ENCODE measurements around the gene SNX1. TPM values are rescaled to one million over a fixed set of nuclear protein-coding genes. Genes with fewer than 3 reads are reported as not detected.

The SNX1 gene
- total and polyA plus RNA-seq, 2 donors (not counting 1 experiment from before 2014, with no cell fraction given) = 42.9 to 95.7 TPM

DNA sequence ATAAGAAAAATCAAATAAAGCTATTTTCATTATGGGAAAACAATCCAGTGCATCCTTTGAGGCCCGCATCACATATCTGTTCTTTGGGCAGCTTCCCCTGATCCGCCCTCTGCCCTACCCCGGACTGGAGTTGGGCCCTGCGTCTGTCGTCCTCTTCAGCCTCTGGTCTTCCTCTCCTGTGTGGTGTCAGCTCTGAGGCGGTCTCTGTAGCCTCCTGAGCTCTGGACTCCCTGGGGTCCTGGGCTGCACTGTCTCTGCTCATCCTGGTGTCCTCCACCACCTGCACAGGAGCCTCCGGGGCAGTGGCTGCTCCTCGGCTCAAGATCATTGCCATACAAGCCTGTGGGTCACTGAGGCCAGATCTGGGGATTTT is 48.4 kb downstream of the SNX1 start:
- DNase-seq (ENCODE audit: low read depth in 2 of 2) = no peak
- H3K27ac ChIP-seq (ENCODE audit: insufficient read depth, low read length) = no peak overlapping the region
- peaks cover 3% of the 10 kb centered on the region for H3K36me3 ChIP-seq (ENCODE audit: control insufficient read depth, insufficient read depth, low read length)
- no peak overlapping the region for H3K9ac ChIP-seq (ENCODE audit: insufficient read depth, low read length)
- no peaks in the 10 kb centered on the region for H3K4me1 ChIP-seq (ENCODE audit: control insufficient read depth, extremely low read depth, insufficient read depth, low read length)
- H3K27me3 ChIP-seq (ENCODE audit: control insufficient read depth, insufficient read depth, low read length) = no peaks in the 10 kb centered on the region
- H4K20me1 ChIP-seq (ENCODE audit: control insufficient read depth, extremely low read depth, insufficient read depth, low read length) = no peaks in the 10 kb centered on the region
- no peak overlapping the region for H3K4me3 ChIP-seq (replicated peaks in 1 of 4; ENCODE audit: control extremely low read depth in 1 of 4, insufficient read depth in 1 of 4, low read depth in 3 of 4, low read length in 4 of 4)
- no peak for TF ChIP-seq CTCF (conservative IDR thresholded peaks at IDR 0.05 in 1 of 2, IDR thresholded peaks at IDR 0.05 in 1 of 2; ENCODE audit: low read depth in 1 of 2, low read length in 2 of 2)
- no peak for TF ChIP-seq EZH2 (IDR thresholded peaks at IDR 0.05; ENCODE audit: low read length, missing control alignments)
- H3K4me2 ChIP-seq (ENCODE audit: extremely low read depth, insufficient read depth, low read length) = no peak overlapping the region
- no peak overlapping the region for H2AFZ ChIP-seq (ENCODE audit: low read length)
- H3K79me2 ChIP-seq (ENCODE audit: control insufficient read depth, insufficient read depth, low read length) = no peaks in the 10 kb centered on the region
- H3K9me3 ChIP-seq (ENCODE audit: control insufficient read depth, insufficient read depth, low read depth, low read length) = no peaks in the 10 kb centered on the region

DNA sequence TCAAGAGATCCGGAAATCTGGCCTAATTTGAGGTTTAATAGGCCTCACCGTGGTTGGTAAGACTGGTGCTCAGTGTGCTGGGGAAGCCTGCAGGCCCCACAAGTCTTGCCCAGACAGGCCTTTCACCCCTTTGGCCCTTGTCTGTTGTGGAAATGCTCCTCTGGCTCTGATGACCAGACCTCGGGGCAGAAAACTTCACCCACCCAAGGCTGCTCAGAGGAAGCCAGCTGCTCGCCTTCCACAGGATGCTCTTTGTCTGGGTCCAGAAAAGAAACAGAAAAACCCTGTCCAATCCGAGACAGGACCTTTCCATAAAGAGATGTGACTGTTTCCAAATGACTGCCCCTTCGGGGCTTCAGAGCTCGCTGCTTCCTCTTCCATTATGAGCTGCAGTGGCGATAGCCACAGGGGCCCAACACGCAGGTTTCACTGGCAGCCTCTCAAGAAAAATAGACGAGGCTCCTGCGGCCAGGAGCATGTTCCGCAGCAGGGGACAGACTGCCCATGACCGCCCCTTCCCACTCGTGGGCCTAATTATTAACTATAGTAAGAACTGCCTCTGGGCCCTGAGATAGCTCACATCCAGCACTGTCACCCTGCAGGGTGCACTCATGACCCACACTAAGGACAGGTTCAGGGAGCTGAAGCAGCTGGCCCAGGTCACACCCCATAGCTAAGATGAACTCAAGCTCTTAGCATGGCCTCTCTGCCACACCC is 48.9 kb downstream of the SNX1 start:
- Histone ChIP-seq H3K4me2 (ENCODE audit: extremely low read depth, insufficient read depth, low read length) (no peak overlapping the region), H3K9ac (ENCODE audit: insufficient read depth, low read length) (no peak overlapping the region), H3K27ac (ENCODE audit: insufficient read depth, low read length) (no peak overlapping the region), H3K27me3 (ENCODE audit: control insufficient read depth, insufficient read depth, low read length) (no peaks in the 10 kb centered on the region), H4K20me1 (ENCODE audit: control insufficient read depth, extremely low read depth, insufficient read depth, low read length) (no peaks in the 10 kb centered on the region), H3K9me3 (ENCODE audit: control insufficient read depth, insufficient read depth, low read depth, low read length) (no peaks in the 10 kb centered on the region), H3K79me2 (ENCODE audit: control insufficient read depth, insufficient read depth, low read length) (no peaks in the 10 kb centered on the region), H3K4me3 (replicated peaks in 1 of 4; ENCODE audit: control extremely low read depth in 1 of 4, insufficient read depth in 1 of 4, low read depth in 3 of 4, low read length in 4 of 4) (no peak overlapping the region), H3K36me3 (ENCODE audit: control insufficient read depth, insufficient read depth, low read length) (peaks cover 3% of the 10 kb centered on the region), H2AFZ (ENCODE audit: low read length) (no peak overlapping the region), H3K4me1 (ENCODE audit: control insufficient read depth, extremely low read depth, insufficient read depth, low read length) (no peaks in the 10 kb centered on the region)
- TF ChIP-seq CTCF (conservative IDR thresholded peaks at IDR 0.05 in 1 of 2, IDR thresholded peaks at IDR 0.05 in 1 of 2; ENCODE audit: low read depth in 1 of 2, low read length in 2 of 2) (no peak), EZH2 (IDR thresholded peaks at IDR 0.05; ENCODE audit: low read length, missing control alignments) (no peak)
- no peak for DNase-seq (ENCODE audit: low read depth in 2 of 2)

- Histone ChIP-seq H3K9me3 (ENCODE audit: control insufficient read depth, insufficient read depth, low read depth, low read length) (no peaks in the 10 kb centered on the region), H3K9ac (ENCODE audit: insufficient read depth, low read length) (no peak overlapping the region), H3K4me1 (ENCODE audit: control insufficient read depth, extremely low read depth, insufficient read depth, low read length) (no peaks in the 10 kb centered on the region), H3K36me3 (ENCODE audit: control insufficient read depth, insufficient read depth, low read length) (peaks cover 3% of the 10 kb centered on the region), H4K20me1 (ENCODE audit: control insufficient read depth, extremely low read depth, insufficient read depth, low read length) (no peaks in the 10 kb centered on the region), H3K4me3 (replicated peaks in 1 of 4; ENCODE audit: control extremely low read depth in 1 of 4, insufficient read depth in 1 of 4, low read depth in 3 of 4, low read length in 4 of 4) (no peak overlapping the region), H2AFZ (ENCODE audit: low read length) (no peak overlapping the region), H3K4me2 (ENCODE audit: extremely low read depth, insufficient read depth, low read length) (no peak overlapping the region), H3K27me3 (ENCODE audit: control insufficient read depth, insufficient read depth, low read length) (no peaks in the 10 kb centered on the region), H3K27ac (ENCODE audit: insufficient read depth, low read length) (no peak overlapping the region), H3K79me2 (ENCODE audit: control insufficient read depth, insufficient read depth, low read length) (no peaks in the 10 kb centered on the region)
- DNase-seq (ENCODE audit: low read depth in 2 of 2) = no peak
- no peak for TF ChIP-seq EZH2 (IDR thresholded peaks at IDR 0.05; ENCODE audit: low read length, missing control alignments)
- TF ChIP-seq CTCF (conservative IDR thresholded peaks at IDR 0.05 in 1 of 2, IDR thresholded peaks at IDR 0.05 in 1 of 2; ENCODE audit: low read depth in 1 of 2, low read length in 2 of 2) = no peak
These were observed 50.3 kb downstream of the SNX1 start for GRCh38 chr15:64146041-64146440.
